C4-2B (cell line): Measurements from ENCODE around the gene PROSER3.

ENCODE experiments used
- H3K27ac ChIP-seq: fragments of 450-650 bp; 2 replicates; pipeline ENCODE4 v1.5.1; 2017
- ZFX ChIP-seq: fragments of 450-650 bp; IDR thresholded peaks from 2 replicates; pipeline ENCODE4 v1.6.1; 2017
- TF ChIP-seq, protein P1 (sequence below): fragments of 450-650 bp; conservative IDR thresholded peaks from 2 replicates; pipeline ENCODE4 v1.5.1; 2017; ENCODE audit warnings: mild to moderate bottlenecking

PROSER3 gene

DNA sequence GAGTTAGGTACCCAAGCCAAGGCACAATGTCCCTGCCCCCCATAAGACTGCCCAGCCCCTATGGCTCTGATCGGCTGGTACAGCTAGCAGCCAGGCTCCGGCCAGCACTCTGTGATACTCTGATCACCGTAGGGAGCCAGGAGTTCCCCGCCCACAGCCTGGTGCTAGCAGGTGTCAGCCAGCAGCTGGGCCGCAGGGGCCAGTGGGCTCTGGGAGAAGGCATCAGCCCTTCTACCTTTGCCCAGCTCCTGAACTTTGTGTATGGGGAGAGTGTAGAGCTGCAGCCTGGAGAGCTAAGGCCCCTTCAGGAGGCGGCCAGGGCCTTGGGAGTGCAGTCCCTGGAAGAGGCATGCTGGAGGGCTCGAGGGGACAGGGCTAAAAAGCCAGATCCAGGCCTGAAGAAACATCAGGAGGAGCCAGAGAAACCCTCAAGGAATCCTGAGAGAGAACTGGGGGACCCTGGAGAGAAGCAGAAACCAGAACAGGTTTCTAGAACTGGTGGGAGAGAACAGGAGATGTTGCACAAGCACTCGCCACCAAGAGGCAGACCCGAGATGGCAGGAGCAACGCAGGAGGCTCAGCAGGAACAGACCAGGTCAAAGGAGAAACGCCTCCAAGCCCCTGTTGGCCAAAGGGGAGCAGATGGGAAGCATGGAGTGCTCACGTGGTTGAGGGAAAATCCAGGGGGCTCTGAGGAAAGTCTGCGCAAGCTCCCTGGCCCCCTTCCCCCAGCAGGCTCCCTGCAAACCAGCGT is 43.2 kb upstream of the PROSER3 start:
- TF ChIP-seq ZFX, result no peak
- TF ChIP-seq, protein P1, sequence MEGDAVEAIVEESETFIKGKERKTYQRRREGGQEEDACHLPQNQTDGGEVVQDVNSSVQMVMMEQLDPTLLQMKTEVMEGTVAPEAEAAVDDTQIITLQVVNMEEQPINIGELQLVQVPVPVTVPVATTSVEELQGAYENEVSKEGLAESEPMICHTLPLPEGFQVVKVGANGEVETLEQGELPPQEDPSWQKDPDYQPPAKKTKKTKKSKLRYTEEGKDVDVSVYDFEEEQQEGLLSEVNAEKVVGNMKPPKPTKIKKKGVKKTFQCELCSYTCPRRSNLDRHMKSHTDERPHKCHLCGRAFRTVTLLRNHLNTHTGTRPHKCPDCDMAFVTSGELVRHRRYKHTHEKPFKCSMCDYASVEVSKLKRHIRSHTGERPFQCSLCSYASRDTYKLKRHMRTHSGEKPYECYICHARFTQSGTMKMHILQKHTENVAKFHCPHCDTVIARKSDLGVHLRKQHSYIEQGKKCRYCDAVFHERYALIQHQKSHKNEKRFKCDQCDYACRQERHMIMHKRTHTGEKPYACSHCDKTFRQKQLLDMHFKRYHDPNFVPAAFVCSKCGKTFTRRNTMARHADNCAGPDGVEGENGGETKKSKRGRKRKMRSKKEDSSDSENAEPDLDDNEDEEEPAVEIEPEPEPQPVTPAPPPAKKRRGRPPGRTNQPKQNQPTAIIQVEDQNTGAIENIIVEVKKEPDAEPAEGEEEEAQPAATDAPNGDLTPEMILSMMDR, result no peak
- no peak overlapping the region; the same call in 1 of the 2 replicates for H3K27ac ChIP-seq

DNA sequence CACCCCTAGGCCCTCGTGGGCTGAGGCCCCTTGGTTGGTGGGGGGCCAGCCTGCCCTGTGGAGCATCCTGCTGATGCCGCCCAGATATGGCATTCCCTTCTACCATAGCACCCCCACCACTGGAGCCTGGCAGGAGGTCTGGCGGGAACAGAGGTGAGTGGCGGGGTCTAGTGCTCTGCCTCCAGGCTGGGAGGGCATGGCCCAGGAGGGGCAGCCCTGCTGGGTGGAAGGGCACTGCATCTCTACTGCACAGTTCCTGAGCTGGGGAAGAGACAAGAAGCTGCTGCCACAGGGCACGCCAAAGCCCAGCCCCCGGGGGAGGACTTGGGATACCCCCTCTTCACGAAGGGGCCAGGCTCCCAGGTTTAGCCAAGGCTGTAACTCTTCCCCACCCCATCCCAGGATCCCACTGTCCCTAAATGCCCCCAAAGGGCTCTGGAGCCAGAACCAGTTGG is 42.6 kb upstream of the PROSER3 start:
- peak overlapping the region; percentile 92 for H3K27ac ChIP-seq
- no peak for TF ChIP-seq ZFX
- TF ChIP-seq, protein P1, result no peak

DNA sequence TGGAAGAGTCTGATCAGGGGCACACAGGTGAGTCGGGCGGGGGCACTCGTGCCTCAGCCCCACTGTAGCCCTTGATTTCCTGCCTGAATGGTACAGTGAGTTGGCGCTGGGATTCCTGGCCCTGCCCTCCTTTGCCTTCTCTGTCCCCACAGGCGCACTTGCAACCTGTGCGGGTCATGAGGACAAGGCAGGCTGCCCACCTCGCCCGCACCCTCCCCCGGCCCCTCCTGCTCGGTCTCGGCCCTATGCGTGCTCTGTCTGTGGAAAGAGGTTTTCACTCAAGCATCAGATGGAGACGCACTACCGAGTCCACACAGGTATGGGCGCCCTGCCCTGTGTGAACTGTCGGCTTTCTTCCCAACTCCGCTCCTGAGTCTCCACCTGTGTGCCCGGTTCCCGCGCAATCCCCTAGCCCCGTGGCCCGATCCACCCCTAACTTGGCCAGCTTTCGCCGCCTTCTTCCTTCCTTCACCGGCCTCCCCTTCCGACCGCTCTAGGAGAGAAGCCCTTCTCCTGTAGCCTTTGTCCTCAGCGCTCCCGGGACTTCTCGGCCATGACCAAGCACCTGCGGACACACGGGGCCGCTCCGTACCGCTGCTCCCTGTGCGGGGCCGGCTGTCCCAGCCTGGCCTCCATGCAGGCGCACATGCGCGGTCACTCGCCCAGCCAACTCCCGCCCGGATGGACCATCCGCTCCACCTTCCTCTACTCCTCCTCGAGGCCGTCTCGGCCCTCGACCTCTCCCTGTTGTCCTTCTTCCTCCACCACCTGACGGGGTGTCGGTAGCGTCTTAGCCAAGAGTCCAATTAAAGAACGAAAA is 41.8 kb upstream of the PROSER3 start:
- peak overlapping the region; percentile 92 for H3K27ac ChIP-seq
- no peak; the same call in 1 of the 2 replicates for TF ChIP-seq ZFX
- TF ChIP-seq, protein P1, result no peak

DNA sequence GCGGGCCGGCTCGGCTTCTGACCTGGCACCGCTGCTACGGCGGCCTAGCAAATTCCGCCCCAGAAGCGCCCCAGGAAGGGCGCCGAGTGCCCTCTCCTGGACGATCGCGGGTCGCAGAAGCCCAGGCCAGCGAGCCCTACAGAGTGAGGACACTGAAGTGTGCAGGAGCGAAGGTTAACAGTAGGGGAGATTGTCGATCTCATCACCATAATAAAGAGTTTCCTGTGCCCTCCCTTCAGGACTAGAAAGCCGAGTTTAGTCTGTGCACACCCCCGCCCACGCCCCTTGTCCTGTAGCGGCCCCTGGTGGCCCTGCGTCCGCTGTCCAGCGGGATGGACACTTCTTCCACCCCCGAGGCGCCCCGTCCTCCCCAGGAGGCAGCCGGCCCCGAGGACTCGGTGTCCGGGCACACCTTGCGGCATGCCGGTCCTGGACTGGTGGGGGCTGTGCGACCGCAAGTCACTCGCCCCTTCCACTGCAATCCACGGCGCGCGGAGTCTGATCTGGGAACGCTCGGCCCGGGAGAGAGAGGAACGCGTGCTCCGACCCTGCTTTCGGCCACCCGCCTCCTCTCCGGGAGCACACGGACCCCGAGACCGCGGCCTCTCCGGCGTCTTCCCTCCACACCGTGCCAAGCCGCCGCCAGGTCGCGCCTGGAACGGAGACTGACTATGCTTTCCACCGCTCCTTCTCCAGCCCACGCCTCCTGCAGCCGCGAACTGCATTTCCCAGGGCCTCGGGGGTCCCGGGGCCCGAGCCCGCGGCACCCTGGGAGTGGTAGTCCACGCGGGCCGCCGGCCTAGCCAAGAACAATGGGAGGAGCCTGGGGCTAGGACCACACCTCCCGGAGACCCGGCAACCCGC is 40.9 kb upstream of the PROSER3 start:
- H3K27ac ChIP-seq, result peak overlapping the region; percentile 92
- TF ChIP-seq, protein P1, result peak; percentile 98
- TF ChIP-seq ZFX, result peak; percentile 85; the same call in 1 of the 2 replicates

DNA sequence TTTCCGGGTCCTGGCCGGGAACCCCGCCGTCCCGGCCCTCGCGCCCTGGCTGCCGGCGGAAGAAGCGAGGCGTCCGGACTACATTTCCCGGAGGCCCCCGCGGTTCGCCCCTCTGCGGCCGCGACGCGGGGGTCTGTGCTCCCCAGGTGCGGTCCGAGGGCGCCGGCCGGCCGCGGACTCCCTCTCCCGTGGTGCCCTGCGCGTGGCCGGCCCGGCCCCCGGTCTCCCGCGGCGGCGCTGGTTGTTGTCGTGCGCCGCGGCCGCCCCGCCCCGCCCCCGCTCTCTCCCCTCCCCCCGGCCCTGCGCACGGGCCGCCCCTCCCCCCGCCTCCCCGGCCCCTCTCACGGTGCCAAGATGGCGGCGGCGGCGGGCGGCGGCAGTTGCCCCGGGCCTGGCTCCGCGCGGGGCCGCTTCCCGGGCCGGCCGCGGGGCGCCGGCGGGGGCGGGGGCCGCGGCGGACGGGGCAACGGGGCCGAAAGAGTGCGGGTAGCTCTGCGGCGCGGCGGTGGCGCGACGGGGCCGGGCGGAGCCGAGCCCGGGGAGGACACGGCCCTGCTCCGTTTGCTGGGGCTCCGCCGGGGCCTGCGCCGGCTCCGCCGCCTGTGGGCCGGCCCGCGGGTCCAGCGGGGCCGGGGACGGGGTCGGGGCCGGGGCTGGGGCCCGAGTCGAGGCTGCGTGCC is 40.2 kb upstream of the PROSER3 start, which contains the start of gene KMT2B:
KMT2B (plus strand) TSS at position 339 of the 680 bp plus-strand sequence; CDS start at position 355, 16 bp downstream.
- peak within 1 kb of the TSS; percentile 92 for H3K27ac ChIP-seq
- TF ChIP-seq, protein P1, result no peak
- peak; percentile 91 for TF ChIP-seq ZFX

DNA sequence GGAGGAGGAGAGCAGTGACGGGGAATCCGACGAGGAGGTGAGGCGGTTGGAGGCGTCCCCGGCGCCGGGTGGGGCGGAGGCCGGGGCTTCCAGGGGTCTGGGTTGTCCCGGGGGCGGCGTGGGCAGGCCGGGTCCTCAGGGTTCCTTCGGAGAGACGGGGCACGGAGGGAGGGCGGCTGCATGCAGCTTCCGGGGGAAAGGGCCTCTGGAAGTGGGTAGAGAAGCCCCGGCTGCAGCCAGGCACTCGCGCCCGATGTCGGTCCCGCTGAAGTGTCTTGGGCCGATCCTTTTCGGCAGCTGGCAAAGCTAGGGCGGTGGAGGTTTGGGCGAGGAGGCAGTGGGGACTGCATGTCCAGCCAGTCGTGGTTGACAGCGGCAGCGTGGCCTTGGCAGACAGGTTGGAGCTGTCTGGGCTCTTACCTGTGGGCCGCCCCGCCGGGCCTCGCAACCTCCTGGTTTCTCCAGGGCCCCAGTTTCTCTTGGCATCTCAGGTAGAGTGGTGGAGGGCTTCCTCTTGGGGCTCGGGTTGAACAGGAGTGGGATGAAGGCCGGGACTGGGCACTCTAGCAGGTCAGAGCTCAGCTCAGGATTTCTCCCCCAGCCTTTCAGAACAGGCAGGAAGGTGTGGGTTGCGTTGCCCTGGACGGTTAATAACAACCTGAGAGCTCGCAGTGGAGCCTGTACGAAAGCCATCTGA is 39.5 kb upstream of the PROSER3 start:
- peak; percentile 79; the same call in 1 of the 2 replicates for TF ChIP-seq ZFX
- TF ChIP-seq, protein P1, result no peak
- H3K27ac ChIP-seq, result peak overlapping the region; percentile 92
